ENCODE results near the gene CEBPG. TPM values are rescaled to one million over a fixed set of nuclear protein-coding genes. Genes with fewer than 3 reads are reported as not detected.
A peak's percentile ranks its signal among the peaks of the same experiment; 100 is the strongest.

Gene CEBPG
- total and polyA plus RNA-seq, 3 experiments from 2014 or later, result 12.3 to 27.9 (median 27.8) TPM

DNA sequence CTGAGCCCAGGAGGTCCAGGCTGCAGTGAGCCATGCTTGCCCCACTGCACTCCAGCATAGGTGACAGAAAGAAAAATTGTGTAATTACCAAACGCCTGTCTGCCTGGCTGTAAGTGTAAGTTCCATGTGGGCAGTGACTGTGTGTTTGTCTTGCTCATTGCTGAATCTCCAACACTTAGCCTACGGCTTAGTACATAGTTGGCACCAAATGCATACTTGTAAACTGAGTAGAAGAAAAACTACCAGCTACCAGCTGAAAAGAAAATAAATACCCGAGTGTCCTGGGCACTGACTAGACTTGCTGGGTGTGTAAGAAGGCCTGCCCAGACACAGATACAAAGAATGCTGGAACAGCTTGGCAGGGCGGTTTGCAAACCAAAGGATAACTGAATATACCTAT is 2.7 kb upstream of the CEBPG start:
- Histone ChIP-seq H3K9me3 (ENCODE audit: low read length) (no peaks in the 10 kb centered on the region), H3K27ac (ENCODE audit: low read depth, low read length) (no peak overlapping the region), H3K27me3 (ENCODE audit: insufficient read depth, low read length, poor library complexity, severe bottlenecking) (no peaks in the 10 kb centered on the region), H3K4me1 (ENCODE audit: insufficient read depth, low read length) (peaks cover 17% of the 10 kb centered on the region), H3K4me3 (ENCODE audit: low read length) (no peak overlapping the region), H3K36me3 (ENCODE audit: insufficient read depth, low read length) (no peaks in the 10 kb centered on the region)
- peak overlapping the region in 2 of 7 donors; percentile 14 to 56 for H3K4me3 Mint-ChIP-seq
- peaks cover 21 to 23% (median 21%) of the 10 kb centered on the region in 3 donors for H3K4me1 Mint-ChIP-seq
- H3K36me3 Mint-ChIP-seq, result peaks cover 0 to 4% (median 0%) of the 10 kb centered on the region in 3 donors
- DNase-seq, result no peak
- H3K27ac Mint-ChIP-seq, result peak overlapping the region in 1 of 8 donors; percentile 22
- POLR2A ChIA-PET, result no interaction called here
- no peaks in the 10 kb centered on the region for H3K9me3 Mint-ChIP-seq
- H3K27me3 Mint-ChIP-seq, result no peaks in the 10 kb centered on the region
- CTCF ChIA-PET, result no interaction called here

DNA sequence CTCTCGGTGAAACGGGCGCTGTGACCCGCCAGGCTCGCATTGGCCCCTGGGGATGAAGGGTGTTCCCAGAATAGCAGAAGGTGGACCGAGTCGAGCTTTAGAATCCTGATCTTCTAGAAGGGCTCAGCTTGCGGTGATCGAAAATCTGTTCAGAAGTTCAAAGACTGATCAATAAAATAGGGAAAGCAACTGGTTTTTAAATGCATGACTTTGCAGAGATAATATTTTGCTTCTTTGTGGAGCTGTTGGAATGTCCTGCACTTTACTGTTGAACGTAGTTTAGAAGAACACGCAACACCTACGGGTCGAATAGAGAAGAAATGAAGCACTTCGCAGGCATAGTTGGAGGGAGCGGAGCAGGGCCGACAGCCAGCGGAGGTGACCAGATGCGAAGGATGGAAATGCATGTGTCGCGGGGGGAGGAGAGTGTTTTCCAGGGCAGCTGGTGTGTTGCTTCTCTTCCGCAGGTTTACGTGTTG is 766 bp downstream of the CEBPG start:
- Histone ChIP-seq H3K4me1 (ENCODE audit: insufficient read depth, low read length) (peaks cover 17% of the 10 kb centered on the region), H3K36me3 (ENCODE audit: insufficient read depth, low read length) (no peaks in the 10 kb centered on the region), H3K27me3 (ENCODE audit: insufficient read depth, low read length, poor library complexity, severe bottlenecking) (no peaks in the 10 kb centered on the region), H3K4me3 (ENCODE audit: low read length) (peak overlapping the region; percentile 88), H3K9me3 (ENCODE audit: low read length) (no peaks in the 10 kb centered on the region), H3K27ac (ENCODE audit: low read depth, low read length) (peak overlapping the region; percentile 80)
- peaks cover 0 to 13% (median 2%) of the 10 kb centered on the region in 3 donors for H3K36me3 Mint-ChIP-seq
- H3K4me1 Mint-ChIP-seq, result peaks cover 45 to 54% (median 54%) of the 10 kb centered on the region in 3 donors
- H3K9me3 Mint-ChIP-seq, result no peaks in the 10 kb centered on the region
- peak overlapping the region; percentile 81 to 91 (median 89) for H3K4me3 Mint-ChIP-seq
- POLR2A ChIA-PET, result interaction anchor here (0.9 to 1.1 kb wide), 2 partner anchors 198 to 213 kb away, joined by 3 to 10 read pairs; no protein-coding TSS in a partner anchor
- CTCF ChIA-PET, result interaction anchor here (0.7 to 1.1 kb wide), 3 partner anchors 10 to 71 kb away, joined by 3 to 4 read pairs (median 3); no protein-coding TSS in a partner anchor
- peak overlapping the region; percentile 26 to 96 (median 90) for H3K27ac Mint-ChIP-seq
- DNase-seq, result no peak
- no peaks in the 10 kb centered on the region for H3K27me3 Mint-ChIP-seq

DNA sequence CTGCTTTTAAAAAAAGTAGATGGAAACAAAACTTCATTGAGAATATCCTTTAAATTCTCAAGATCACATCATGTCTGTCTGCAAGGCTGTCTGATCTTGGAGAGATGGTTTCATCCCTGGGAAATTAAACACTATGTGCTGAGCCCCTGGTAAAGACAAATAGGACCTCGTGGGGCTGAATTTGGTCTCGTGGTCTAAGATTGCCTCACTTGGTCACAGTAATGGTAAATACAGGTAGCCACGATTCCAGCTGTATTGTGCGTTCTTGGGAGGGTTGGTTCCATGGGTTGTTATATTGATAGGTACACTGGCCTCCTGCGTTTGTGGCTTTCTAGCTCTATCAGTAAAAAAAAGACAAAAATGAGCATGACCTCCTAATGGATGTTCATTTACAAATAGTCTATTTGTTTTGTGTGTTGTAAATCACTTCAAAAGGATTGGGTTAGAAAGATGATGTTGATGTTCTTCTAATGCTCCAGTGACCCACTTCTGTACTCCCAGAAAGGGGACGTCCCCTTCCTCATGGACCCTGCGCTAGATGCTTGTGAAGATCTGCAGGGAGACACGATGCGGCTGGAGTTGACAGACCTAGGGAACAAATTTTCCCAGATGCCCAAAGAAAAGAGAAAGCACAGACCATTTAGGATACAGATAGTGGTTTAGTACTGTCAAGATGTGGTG is 1.8 kb downstream of the CEBPG start:
- Histone ChIP-seq H3K4me1 (ENCODE audit: insufficient read depth, low read length) (peaks cover 17% of the 10 kb centered on the region), H3K4me3 (ENCODE audit: low read length) (peak overlapping the region; percentile 88), H3K27ac (ENCODE audit: low read depth, low read length) (peak overlapping the region; percentile 80), H3K36me3 (ENCODE audit: insufficient read depth, low read length) (no peaks in the 10 kb centered on the region), H3K27me3 (ENCODE audit: insufficient read depth, low read length, poor library complexity, severe bottlenecking) (no peaks in the 10 kb centered on the region), H3K9me3 (ENCODE audit: low read length) (no peaks in the 10 kb centered on the region)
- Mint-ChIP-seq H3K27ac (peak overlapping the region in 7 of 8 donors; percentile 2 to 93 (median 89)), H3K4me1 (peaks cover 46 to 64% (median 63%) of the 10 kb centered on the region in 3 donors), H3K9me3 (no peaks in the 10 kb centered on the region), H3K4me3 (peak overlapping the region; percentile 81 to 91 (median 89)), H3K27me3 (no peaks in the 10 kb centered on the region), H3K36me3 (peaks cover 0 to 23% (median 2%) of the 10 kb centered on the region in 3 donors)
- POLR2A ChIA-PET, result no interaction called here
- CTCF ChIA-PET, result no interaction called here
- DNase-seq, result no peak

GRCh38 chr19:33375837-33376159 is 2.3 kb downstream of the CEBPG start:
- Mint-ChIP-seq H3K27me3 (no peaks in the 10 kb centered on the region), H3K4me3 (peak overlapping the region; percentile 18 to 91 (median 88)), H3K9me3 (no peaks in the 10 kb centered on the region), H3K27ac (peak overlapping the region in 7 of 8 donors; percentile 2 to 93 (median 87)), H3K4me1 (peaks cover 46 to 68% (median 64%) of the 10 kb centered on the region in 3 donors), H3K36me3 (peaks cover 0 to 23% (median 2%) of the 10 kb centered on the region in 3 donors)
- Histone ChIP-seq H3K27ac (ENCODE audit: low read depth, low read length) (no peak overlapping the region), H3K9me3 (ENCODE audit: low read length) (no peaks in the 10 kb centered on the region), H3K36me3 (ENCODE audit: insufficient read depth, low read length) (no peaks in the 10 kb centered on the region), H3K4me3 (ENCODE audit: low read length) (no peak overlapping the region), H3K27me3 (ENCODE audit: insufficient read depth, low read length, poor library complexity, severe bottlenecking) (no peaks in the 10 kb centered on the region), H3K4me1 (ENCODE audit: insufficient read depth, low read length) (peaks cover 17% of the 10 kb centered on the region)
- no peak for DNase-seq
- ChIA-PET POLR2A (no interaction called here), CTCF (no interaction called here)

DNA sequence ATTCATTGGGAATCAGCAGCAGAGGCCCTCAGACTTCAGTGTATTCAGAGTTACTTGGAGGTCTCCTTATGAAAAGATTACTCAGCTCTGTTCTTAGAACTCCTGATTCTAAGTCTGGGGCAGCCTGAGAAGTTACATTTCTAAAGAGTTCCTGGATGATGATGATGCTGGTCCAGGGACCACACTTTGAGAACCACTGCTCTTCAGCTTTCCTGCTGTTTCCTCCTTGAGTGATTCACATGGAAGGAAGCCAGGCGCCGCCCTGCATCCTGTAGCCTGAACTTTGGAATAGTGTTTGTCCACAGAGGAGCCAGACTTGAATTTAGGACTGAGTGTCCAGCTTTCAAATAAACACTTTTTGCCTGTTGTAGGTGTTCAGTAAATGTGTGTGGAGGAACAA is 2.9 kb downstream of the CEBPG start:
- Mint-ChIP-seq H3K4me1 (peaks cover 50 to 73% (median 68%) of the 10 kb centered on the region in 3 donors), H3K9me3 (no peaks in the 10 kb centered on the region), H3K36me3 (peaks cover 0 to 29% (median 2%) of the 10 kb centered on the region in 3 donors), H3K27me3 (no peaks in the 10 kb centered on the region), H3K4me3 (peak overlapping the region in 2 of 7 donors; percentile 88 to 89), H3K27ac (peak overlapping the region in 2 of 8 donors; percentile 35 to 89)
- Histone ChIP-seq H3K27ac (ENCODE audit: low read depth, low read length) (no peak overlapping the region), H3K4me1 (ENCODE audit: insufficient read depth, low read length) (peaks cover 17% of the 10 kb centered on the region), H3K36me3 (ENCODE audit: insufficient read depth, low read length) (no peaks in the 10 kb centered on the region), H3K27me3 (ENCODE audit: insufficient read depth, low read length, poor library complexity, severe bottlenecking) (no peaks in the 10 kb centered on the region), H3K9me3 (ENCODE audit: low read length) (no peaks in the 10 kb centered on the region), H3K4me3 (ENCODE audit: low read length) (no peak overlapping the region)
- POLR2A ChIA-PET, result no interaction called here
- no peak for DNase-seq
- CTCF ChIA-PET, result no interaction called here

GRCh38 chr19:33376941-33377557 is 3.5 kb downstream of the CEBPG start:
- ChIA-PET CTCF (no interaction called here), POLR2A (no interaction called here)
- H3K27ac ChIP-seq (ENCODE audit: low read depth, low read length), result no peak overlapping the region
- H3K4me1 ChIP-seq (ENCODE audit: insufficient read depth, low read length), result peaks cover 17% of the 10 kb centered on the region
- Mint-ChIP-seq H3K4me1 (peaks cover 54 to 79% (median 68%) of the 10 kb centered on the region in 3 donors), H3K36me3 (peaks cover 0 to 35% (median 2%) of the 10 kb centered on the region in 3 donors), H3K27ac (peak overlapping the region in 4 of 8 donors; percentile 25 to 89 (median 44)), H3K9me3 (no peaks in the 10 kb centered on the region), H3K27me3 (no peaks in the 10 kb centered on the region), H3K4me3 (peak overlapping the region in 1 of 7 donors; percentile 88)
- no peak overlapping the region for H3K4me3 ChIP-seq (ENCODE audit: low read length)
- H3K27me3 ChIP-seq (ENCODE audit: insufficient read depth, low read length, poor library complexity, severe bottlenecking), result no peaks in the 10 kb centered on the region
- H3K36me3 ChIP-seq (ENCODE audit: insufficient read depth, low read length), result no peaks in the 10 kb centered on the region
- no peaks in the 10 kb centered on the region for H3K9me3 ChIP-seq (ENCODE audit: low read length)
- no peak for DNase-seq

GRCh38 chr19:33377586-33378475 is 4.3 kb downstream of the CEBPG start:
- Mint-ChIP-seq H3K4me1 (peaks cover 52 to 81% (median 67%) of the 10 kb centered on the region in 3 donors), H3K27me3 (no peaks in the 10 kb centered on the region), H3K4me3 (peak overlapping the region in 1 of 7 donors; percentile 66), H3K9me3 (no peaks in the 10 kb centered on the region), H3K36me3 (peaks cover 0 to 38% (median 2%) of the 10 kb centered on the region in 3 donors), H3K27ac (peak overlapping the region in 4 of 8 donors; percentile 10 to 89 (median 22))
- no peak overlapping the region for H3K4me3 ChIP-seq (ENCODE audit: low read length)
- ChIA-PET CTCF (interaction anchor here (0.6 kb wide), 1 partner anchor 425 kb away, joined by 3 read pairs; no protein-coding TSS in a partner anchor), POLR2A (no interaction called here)
- no peak overlapping the region for H3K27ac ChIP-seq (ENCODE audit: low read depth, low read length)
- no peaks in the 10 kb centered on the region for H3K9me3 ChIP-seq (ENCODE audit: low read length)
- peaks cover 17% of the 10 kb centered on the region for H3K4me1 ChIP-seq (ENCODE audit: insufficient read depth, low read length)
- H3K36me3 ChIP-seq (ENCODE audit: insufficient read depth, low read length), result no peaks in the 10 kb centered on the region
- no peaks in the 10 kb centered on the region for H3K27me3 ChIP-seq (ENCODE audit: insufficient read depth, low read length, poor library complexity, severe bottlenecking)
- DNase-seq, result no peak

Data from CD8-positive, alpha-beta memory T cell (primary cell).